Trophoblast cell (in vitro differentiated cells and primary cell): ENCODE data around the gene USH2A.

Experiments used
- DNase-seq, 2 donors: peaks; one replicate each; pipeline ENCODE4 v3.0.0-alpha.2; 2016
- H2AFZ ChIP-seq: 2 replicates; pipeline ENCODE4 v1.6.1; 2013; ENCODE audit warnings: low read length, moderate library complexity, mild to moderate bottlenecking; ENCODE audit not compliant: insufficient read depth, poor library complexity
- H2AK5ac ChIP-seq: 2 replicates; pipeline ENCODE4 v1.6.1; 2013; ENCODE audit warnings: mild to moderate bottlenecking, low read length
- H2BK120ac ChIP-seq: 2 replicates; pipeline ENCODE4 v1.6.1; 2013; ENCODE audit warnings: low read length, mild to moderate bottlenecking, moderate library complexity; ENCODE audit not compliant: insufficient read depth, poor library complexity
- H2BK12ac ChIP-seq: 2 replicates; pipeline ENCODE4 v1.6.1; 2013; ENCODE audit warnings: mild to moderate bottlenecking, low read length, moderate library complexity
- H2BK5ac ChIP-seq: 2 replicates; pipeline ENCODE4 v1.6.1; 2013; ENCODE audit warnings: low read length, low read depth, moderate library complexity, mild to moderate bottlenecking; ENCODE audit not compliant: poor library complexity
- H3K14ac ChIP-seq: 2 replicates; pipeline ENCODE4 v1.6.1; 2013; ENCODE audit warnings: mild to moderate bottlenecking, low read length
- H3K18ac ChIP-seq: 2 replicates; pipeline ENCODE4 v1.6.1; 2013; ENCODE audit warnings: mild to moderate bottlenecking, low read length
- H3K23ac ChIP-seq: 2 replicates; pipeline ENCODE4 v1.6.1; 2013; ENCODE audit warnings: low read length
- H3K27ac ChIP-seq: 2 replicates; pipeline ENCODE4 v1.5.1; 2013; ENCODE audit warnings: low read depth, mild to moderate bottlenecking, inconsistent platforms, low read length, moderate library complexity
- H3K27me3 ChIP-seq: 2 replicates; pipeline ENCODE4 v1.6.1; 2013; ENCODE audit warnings: inconsistent platforms, mild to moderate bottlenecking, low read length, moderate library complexity; ENCODE audit not compliant: insufficient read depth
- H3K36me3 ChIP-seq, 2 experiments: 1 replicate in 1 of 2; 2 replicates in 1 of 2; pipeline ENCODE4 v1.6.1; 2013; ENCODE audit warnings: low read length in 2 of 2, mild to moderate bottlenecking in 2 of 2, moderate library complexity in 1 of 2; ENCODE audit not compliant: insufficient read depth in 2 of 2, control insufficient read depth in 1 of 2
- H3K4ac ChIP-seq: 2 replicates; pipeline ENCODE4 v1.6.1; 2013; ENCODE audit warnings: low read depth, mild to moderate bottlenecking, low read length, moderate library complexity
- H3K4me1 ChIP-seq, 2 experiments: 1 replicate in 1 of 2; 2 replicates in 1 of 2; pipeline ENCODE4 v1.6.1; 2013; ENCODE audit warnings: low read length in 2 of 2, mild to moderate bottlenecking in 2 of 2, moderate library complexity in 1 of 2; ENCODE audit not compliant: insufficient read depth in 2 of 2, control insufficient read depth in 1 of 2
- H3K4me2 ChIP-seq: 2 replicates; pipeline ENCODE4 v1.6.1; 2013; ENCODE audit warnings: inconsistent platforms, mild to moderate bottlenecking, low read length, moderate library complexity
- H3K4me3 ChIP-seq: 2 replicates; pipeline ENCODE4 v1.5.1; 2013; ENCODE audit warnings: mild to moderate bottlenecking, low read depth, low read length, inconsistent platforms
- H3K79me1 ChIP-seq: one replicate; pipeline ENCODE4 v1.6.1; 2013; ENCODE audit warnings: low read length
- H3K79me2 ChIP-seq: 2 replicates; pipeline ENCODE4 v1.6.1; 2013; ENCODE audit warnings: low read length, mild to moderate bottlenecking; ENCODE audit not compliant: control insufficient read depth, insufficient read depth, poor library complexity
- H3K9ac ChIP-seq: 2 replicates; pipeline ENCODE4 v1.6.1; 2013; ENCODE audit warnings: mild to moderate bottlenecking, low read length
- H3K9me3 ChIP-seq: 2 replicates; pipeline ENCODE4 v1.6.1; 2013; ENCODE audit warnings: low read depth, mild to moderate bottlenecking, control low read depth, inconsistent platforms, low read length; ENCODE audit not compliant: insufficient read depth
- H4K12ac ChIP-seq: 2 replicates; pipeline ENCODE4 v1.6.1; 2013; ENCODE audit warnings: low read depth, mild to moderate bottlenecking, low read length, moderate library complexity
- H4K8ac ChIP-seq: 2 replicates; pipeline ENCODE4 v1.6.1; 2013; ENCODE audit warnings: low read depth, mild to moderate bottlenecking, low read length, moderate library complexity
- H4K91ac ChIP-seq: one replicate; pipeline ENCODE4 v1.6.1; 2013; ENCODE audit warnings: low read depth, mild to moderate bottlenecking, low read length, moderate library complexity
- WGBS: extraction: QIAGEN DNeasy Blood & Tissue Kit; methylation state at CpG from one replicate; pipeline ENCODE4 v1.1.7; 2013; ENCODE audit warnings: missing lambda C conversion rate; ENCODE audit not compliant: insufficient read length, insufficient coverage; ENCODE audit errors: extremely low coverage; 5-methylcytosine and 5-hydroxymethylcytosine counted together

The USH2A gene

GRCh38 chr1:216086678-216087077, 336.6 kb downstream of the USH2A start:
- no CpG with 5 or more reads among the region's 3 CpGs for WGBS
- H3K4me1 ChIP-seq: no peaks in the 10 kb centered on the region

GRCh38 chr1:216081445-216081844, 341.8 kb downstream of the USH2A start:
- Histone ChIP-seq H3K23ac (no peak overlapping the region), H4K12ac (no peak overlapping the region), H3K27me3 (no peaks in the 10 kb centered on the region), H2BK120ac (no peak overlapping the region), H3K79me2 (no peaks in the 10 kb centered on the region), H2AFZ (no peak overlapping the region), H4K91ac (no peak overlapping the region), H3K9me3 (no peaks in the 10 kb centered on the region), H3K79me1 (no peaks in the 10 kb centered on the region), H3K4ac (no peak overlapping the region), H3K27ac (no peak overlapping the region), H3K9ac (no peak overlapping the region), H2BK5ac (no peak overlapping the region), H3K14ac (no peak overlapping the region), H3K36me3 (no peaks in the 10 kb centered on the region), H2AK5ac (no peak overlapping the region), H3K4me1 (no peaks in the 10 kb centered on the region), H3K18ac (no peak overlapping the region), H4K8ac (no peak overlapping the region), H3K4me3 (no peak overlapping the region), H2BK12ac (no peak overlapping the region), H3K4me2 (no peak overlapping the region)
- DNase-seq: no peak
- whole genome bisulfite sequencing: no CpG with 5 or more reads among the region's 5 CpGs

More at GRCh38 chr1:216086678-216087077, 336.6 kb downstream of the USH2A start:
- Histone ChIP-seq H3K27ac (no peak overlapping the region), H3K36me3 (no peaks in the 10 kb centered on the region), H3K4me3 (no peak overlapping the region), H4K91ac (no peak overlapping the region), H3K9me3 (no peaks in the 10 kb centered on the region), H3K4ac (no peak overlapping the region), H2AK5ac (no peak overlapping the region), H4K12ac (no peak overlapping the region), H3K23ac (no peak overlapping the region), H2BK5ac (no peak overlapping the region), H3K79me1 (no peaks in the 10 kb centered on the region), H3K79me2 (no peaks in the 10 kb centered on the region), H4K8ac (no peak overlapping the region), H3K14ac (no peak overlapping the region), H2BK120ac (no peak overlapping the region), H3K9ac (no peak overlapping the region), H2BK12ac (no peak overlapping the region), H3K4me2 (no peak overlapping the region), H3K18ac (no peak overlapping the region), H2AFZ (no peak overlapping the region), H3K27me3 (no peaks in the 10 kb centered on the region)
- DNase-seq: no peak

- WGBS: no CpG with 5 or more reads among the region's 2 CpGs
- Histone ChIP-seq H3K4me2 (no peak overlapping the region), H2BK120ac (no peak overlapping the region), H3K9ac (no peak overlapping the region), H3K27me3 (no peaks in the 10 kb centered on the region), H3K4me1 (peaks cover 3 to 6% of the 10 kb centered on the region in 2 experiments), H3K9me3 (no peaks in the 10 kb centered on the region), H3K23ac (no peak overlapping the region), H4K12ac (no peak overlapping the region), H3K27ac (no peak overlapping the region), H3K79me2 (no peaks in the 10 kb centered on the region), H2AK5ac (no peak overlapping the region), H2AFZ (no peak overlapping the region), H4K91ac (no peak overlapping the region), H3K18ac (no peak overlapping the region), H3K14ac (no peak overlapping the region), H3K79me1 (no peaks in the 10 kb centered on the region), H4K8ac (no peak overlapping the region), H3K36me3 (no peaks in the 10 kb centered on the region), H3K4ac (no peak overlapping the region), H3K4me3 (no peak overlapping the region), H2BK5ac (no peak overlapping the region), H2BK12ac (no peak overlapping the region)
- DNase-seq: no peak
Observed at GRCh38 chr1:216076751-216077150, 346.5 kb downstream of the USH2A start.

- no peak overlapping the region for H4K12ac ChIP-seq
Observed at GRCh38 chr1:216075339-216075738, 347.9 kb downstream of the USH2A start.

More at GRCh38 chr1:216075339-216075738, 347.9 kb downstream of the USH2A start:
- no peaks in the 10 kb centered on the region for H3K9me3 ChIP-seq
- no peak overlapping the region for H2BK12ac ChIP-seq
- peak in 1 of 2 donors; percentile 18 for DNase-seq
- no peak overlapping the region for H3K9ac ChIP-seq
- H3K23ac ChIP-seq: no peak overlapping the region
- no peak overlapping the region for H3K14ac ChIP-seq
- H2AFZ ChIP-seq: no peak overlapping the region
- peak overlapping the region; percentile 16 for H4K8ac ChIP-seq
- H2BK5ac ChIP-seq: no peak overlapping the region
- H3K27ac ChIP-seq: no peak overlapping the region
- H3K79me1 ChIP-seq: no peaks in the 10 kb centered on the region
- WGBS: no CpG with 5 or more reads among the region's 3 CpGs
- no peak overlapping the region for H3K4me2 ChIP-seq
- no peak overlapping the region for H3K4me3 ChIP-seq
- H3K4ac ChIP-seq: no peak overlapping the region
- H3K27me3 ChIP-seq: no peaks in the 10 kb centered on the region
- H2AK5ac ChIP-seq: no peak overlapping the region
- no peaks in the 10 kb centered on the region for H3K36me3 ChIP-seq
- no peak overlapping the region for H2BK120ac ChIP-seq
- H3K4me1 ChIP-seq: peaks cover 3 to 6% of the 10 kb centered on the region in 2 experiments
- H3K18ac ChIP-seq: no peak overlapping the region
- H3K79me2 ChIP-seq: no peaks in the 10 kb centered on the region
- no peak overlapping the region for H4K91ac ChIP-seq
